ENCODE measurements around the gene SYT7.

The SYT7 gene

DNA sequence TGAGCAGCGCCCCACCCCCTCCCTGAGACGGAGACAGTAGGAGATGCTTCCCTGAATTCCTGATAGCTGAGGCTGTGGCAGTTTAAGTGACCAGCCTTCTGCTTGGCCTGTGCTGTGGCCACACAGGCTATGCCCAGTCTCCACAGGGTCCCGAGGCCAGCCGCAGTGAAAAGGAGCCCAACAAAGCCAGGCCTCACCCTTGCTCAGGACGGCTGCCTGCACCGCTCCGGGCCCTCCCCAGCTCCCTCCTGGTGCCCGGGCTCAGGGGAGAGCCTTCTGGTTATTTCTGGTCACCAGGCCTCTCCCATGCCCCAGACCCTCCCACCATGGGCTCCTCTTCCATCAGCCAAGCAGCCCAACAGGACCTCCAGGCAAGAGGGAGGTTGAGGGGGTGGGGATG is 43.5 kb downstream of the SYT7 start:
- no peak for TF ChIP-seq ZNF518A (tag by site-specific recombination; conservative IDR thresholded peaks at IDR 0.05; ENCODE audit: low read depth)
- TF ChIP-seq ZBTB1 (tag by site-specific recombination; IDR thresholded peaks at IDR 0.05), result no peak
- TF ChIP-seq INSM2 (tag by site-specific recombination; IDR thresholded peaks at IDR 0.05), result no peak
- TF ChIP-seq PRDM4 (tag by site-specific recombination; IDR thresholded peaks at IDR 0.05), result no peak
- no peak for TF ChIP-seq HOXC10 (CRISPR knock-in tag; IDR thresholded peaks at IDR 0.05)
- TF ChIP-seq ZNF121 (tag by site-specific recombination; IDR thresholded peaks at IDR 0.05), result no peak
- TF ChIP-seq ZNF623 (tag by site-specific recombination; IDR thresholded peaks at IDR 0.05), result no peak
- TF ChIP-seq ZSCAN18 (tag by site-specific recombination; IDR thresholded peaks at IDR 0.05), result no peak
- TF ChIP-seq ZNF501 (tag by site-specific recombination; IDR thresholded peaks at IDR 0.05), result no peak
- no peak for TF ChIP-seq ZFP37 (tag by site-specific recombination; IDR thresholded peaks at IDR 0.05)
- no peak for TF ChIP-seq ZNF677 (tag by site-specific recombination; IDR thresholded peaks at IDR 0.05)
- ChIA-PET POLR2A (no interaction called here), CTCF (interaction anchor here (0.6 to 0.7 kb wide), 2 partner anchors 8 to 523 kb away, joined by 3 to 4 read pairs; no protein-coding TSS in a partner anchor)
- H3K36me3 ChIP-seq (ENCODE audit: control insufficient read depth in 2 of 2, insufficient read depth in 1 of 2, low read length in 2 of 2), result no peaks in the 10 kb centered on the region
- no peaks in the 10 kb centered on the region for H3K4me1 ChIP-seq (ENCODE audit: control insufficient read depth, insufficient read depth, low read length)
- no peaks in the 10 kb centered on the region for H3K9me3 ChIP-seq (ENCODE audit: control insufficient read depth, insufficient read depth, low read depth, low read length)
- no peak overlapping the region for H3K4me3 ChIP-seq (ENCODE audit: low read depth, low read length)
- no peak overlapping the region for H3K27ac ChIP-seq (ENCODE audit: extremely low read depth, low read depth, low read length)

DNA sequence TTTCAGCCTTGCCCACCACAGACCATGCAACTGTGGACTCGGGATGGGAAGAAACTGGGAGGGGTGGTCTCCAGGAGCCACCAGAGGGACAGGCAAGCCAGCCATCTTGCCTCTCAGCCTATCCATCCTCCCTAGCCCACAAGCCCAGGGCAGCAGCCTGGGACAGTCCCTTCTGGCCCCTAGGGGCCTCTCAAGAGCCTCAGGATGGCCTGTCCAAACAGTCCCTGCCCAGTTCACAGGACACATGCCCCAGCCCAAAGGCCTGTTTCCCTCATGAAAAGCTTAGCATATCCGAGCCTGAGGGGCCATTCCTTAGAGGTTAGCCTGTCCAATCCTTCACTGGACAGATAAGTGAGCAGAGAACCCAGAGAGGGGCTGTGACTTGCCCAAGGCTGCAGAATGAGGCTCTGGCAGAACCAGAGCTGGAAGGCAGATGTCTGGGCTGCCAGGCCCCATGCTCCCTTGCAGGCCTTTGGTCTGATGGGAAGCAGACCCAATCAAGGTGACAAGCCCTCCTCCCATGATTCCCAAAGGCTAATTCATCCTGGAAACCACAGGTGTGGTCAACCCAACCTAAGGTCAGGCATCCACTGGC is 44.1 kb downstream of the SYT7 start:
- ChIA-PET CTCF (interaction anchor here (0.6 to 1.1 kb wide), 7 partner anchors 9 to 523 kb away, joined by 3 to 4 read pairs (median 3); no protein-coding TSS in a partner anchor), POLR2A (no interaction called here)
- Histone ChIP-seq H3K9me3 (ENCODE audit: control insufficient read depth, insufficient read depth, low read depth, low read length) (no peaks in the 10 kb centered on the region), H3K4me1 (ENCODE audit: control insufficient read depth, insufficient read depth, low read length) (no peaks in the 10 kb centered on the region), H3K27ac (ENCODE audit: extremely low read depth, low read depth, low read length) (no peak overlapping the region), H3K4me3 (ENCODE audit: low read depth, low read length) (no peak overlapping the region), H3K36me3 (ENCODE audit: control insufficient read depth in 2 of 2, insufficient read depth in 1 of 2, low read length in 2 of 2) (no peaks in the 10 kb centered on the region)
- TF ChIP-seq, protein P1, sequence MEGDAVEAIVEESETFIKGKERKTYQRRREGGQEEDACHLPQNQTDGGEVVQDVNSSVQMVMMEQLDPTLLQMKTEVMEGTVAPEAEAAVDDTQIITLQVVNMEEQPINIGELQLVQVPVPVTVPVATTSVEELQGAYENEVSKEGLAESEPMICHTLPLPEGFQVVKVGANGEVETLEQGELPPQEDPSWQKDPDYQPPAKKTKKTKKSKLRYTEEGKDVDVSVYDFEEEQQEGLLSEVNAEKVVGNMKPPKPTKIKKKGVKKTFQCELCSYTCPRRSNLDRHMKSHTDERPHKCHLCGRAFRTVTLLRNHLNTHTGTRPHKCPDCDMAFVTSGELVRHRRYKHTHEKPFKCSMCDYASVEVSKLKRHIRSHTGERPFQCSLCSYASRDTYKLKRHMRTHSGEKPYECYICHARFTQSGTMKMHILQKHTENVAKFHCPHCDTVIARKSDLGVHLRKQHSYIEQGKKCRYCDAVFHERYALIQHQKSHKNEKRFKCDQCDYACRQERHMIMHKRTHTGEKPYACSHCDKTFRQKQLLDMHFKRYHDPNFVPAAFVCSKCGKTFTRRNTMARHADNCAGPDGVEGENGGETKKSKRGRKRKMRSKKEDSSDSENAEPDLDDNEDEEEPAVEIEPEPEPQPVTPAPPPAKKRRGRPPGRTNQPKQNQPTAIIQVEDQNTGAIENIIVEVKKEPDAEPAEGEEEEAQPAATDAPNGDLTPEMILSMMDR (tag by site-specific recombination; IDR thresholded peaks at IDR 0.05), result no peak
- TF ChIP-seq ZNF791 (tag by site-specific recombination; IDR thresholded peaks at IDR 0.05) (no peak), ZNF768 (tag by site-specific recombination; IDR thresholded peaks at IDR 0.05) (no peak), ZNF362 (tag by site-specific recombination; IDR thresholded peaks at IDR 0.05) (no peak), ZNF548 (tag by site-specific recombination; IDR thresholded peaks at IDR 0.05) (no peak), TSHZ1 (tag by site-specific recombination; IDR thresholded peaks at IDR 0.05; ENCODE audit: borderline replicate concordance) (no peak)
